LNCAP (cell line): ENCODE measurements around the gene TRPT1.

Experiments
- TF ChIP-seq, protein P1 (sequence below): fragments of 450-650 bp; IDR thresholded peaks from 2 replicates; pipeline ENCODE4 v1.5.1; 2017; ENCODE audit warnings: mild to moderate bottlenecking

The TRPT1 gene

DNA sequence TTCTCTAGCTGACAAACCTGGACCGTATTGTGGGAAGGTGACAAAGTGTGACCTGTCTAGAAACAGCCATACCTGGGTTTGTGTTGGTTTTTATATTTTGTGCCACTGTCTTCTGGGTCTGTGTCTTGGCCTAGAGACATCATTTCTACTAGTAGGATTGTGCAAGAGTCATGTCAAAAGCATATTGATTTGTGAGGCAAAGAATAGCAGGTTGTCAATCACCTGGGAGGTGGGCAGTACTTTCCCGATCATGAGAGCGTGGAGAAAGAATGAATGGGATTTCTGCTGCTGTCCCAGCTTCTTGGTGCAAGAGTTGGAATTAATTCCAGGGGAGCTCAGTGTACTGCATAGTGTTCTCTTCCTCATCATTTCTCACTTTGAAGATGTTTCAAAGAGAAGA is 24.4 kb downstream of the TRPT1 start:
- TF ChIP-seq, protein P1, sequence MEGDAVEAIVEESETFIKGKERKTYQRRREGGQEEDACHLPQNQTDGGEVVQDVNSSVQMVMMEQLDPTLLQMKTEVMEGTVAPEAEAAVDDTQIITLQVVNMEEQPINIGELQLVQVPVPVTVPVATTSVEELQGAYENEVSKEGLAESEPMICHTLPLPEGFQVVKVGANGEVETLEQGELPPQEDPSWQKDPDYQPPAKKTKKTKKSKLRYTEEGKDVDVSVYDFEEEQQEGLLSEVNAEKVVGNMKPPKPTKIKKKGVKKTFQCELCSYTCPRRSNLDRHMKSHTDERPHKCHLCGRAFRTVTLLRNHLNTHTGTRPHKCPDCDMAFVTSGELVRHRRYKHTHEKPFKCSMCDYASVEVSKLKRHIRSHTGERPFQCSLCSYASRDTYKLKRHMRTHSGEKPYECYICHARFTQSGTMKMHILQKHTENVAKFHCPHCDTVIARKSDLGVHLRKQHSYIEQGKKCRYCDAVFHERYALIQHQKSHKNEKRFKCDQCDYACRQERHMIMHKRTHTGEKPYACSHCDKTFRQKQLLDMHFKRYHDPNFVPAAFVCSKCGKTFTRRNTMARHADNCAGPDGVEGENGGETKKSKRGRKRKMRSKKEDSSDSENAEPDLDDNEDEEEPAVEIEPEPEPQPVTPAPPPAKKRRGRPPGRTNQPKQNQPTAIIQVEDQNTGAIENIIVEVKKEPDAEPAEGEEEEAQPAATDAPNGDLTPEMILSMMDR = no peak

DNA sequence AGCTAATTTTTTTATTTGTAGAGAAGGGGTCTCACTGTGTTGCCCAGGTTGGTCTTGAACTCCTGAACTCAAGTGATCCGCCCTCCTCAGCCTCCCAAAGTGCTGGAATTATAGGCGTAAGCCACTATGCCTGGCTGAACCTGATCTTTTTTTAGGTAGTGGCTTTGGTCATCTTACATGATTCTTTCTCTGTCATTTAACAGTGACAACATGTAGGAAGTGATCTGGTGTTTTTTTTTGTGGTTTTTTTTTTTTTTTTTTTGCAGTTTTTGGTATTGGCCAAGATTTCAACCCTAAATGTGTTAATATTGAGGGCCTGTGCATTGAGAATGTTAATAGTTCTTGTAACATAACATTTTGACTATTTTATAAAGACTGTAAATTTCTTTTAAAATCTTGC is 27.5 kb downstream of the TRPT1 start:
- TF ChIP-seq, protein P1 = no peak

DNA sequence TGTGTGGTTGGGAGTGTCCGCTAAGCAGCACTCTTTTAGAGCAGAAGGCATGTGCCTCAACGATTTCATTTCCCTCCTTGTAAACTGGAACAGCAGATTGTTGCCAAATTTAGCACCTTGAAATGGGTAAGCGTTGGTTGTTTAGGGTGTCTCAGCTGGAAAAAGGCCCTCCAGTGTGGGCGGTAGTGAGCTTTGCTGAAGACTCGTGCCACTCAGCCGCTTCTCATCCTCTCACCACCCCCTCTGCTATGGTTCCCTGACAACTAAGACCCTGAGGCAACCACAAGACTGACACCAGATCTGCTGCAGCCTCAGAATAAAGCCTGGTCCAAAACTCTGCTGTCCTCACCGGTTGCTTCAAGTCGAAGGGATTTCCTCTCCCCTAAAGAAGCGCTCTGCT is 29.4 kb downstream of the TRPT1 start:
- TF ChIP-seq, protein P1 = no peak

DNA sequence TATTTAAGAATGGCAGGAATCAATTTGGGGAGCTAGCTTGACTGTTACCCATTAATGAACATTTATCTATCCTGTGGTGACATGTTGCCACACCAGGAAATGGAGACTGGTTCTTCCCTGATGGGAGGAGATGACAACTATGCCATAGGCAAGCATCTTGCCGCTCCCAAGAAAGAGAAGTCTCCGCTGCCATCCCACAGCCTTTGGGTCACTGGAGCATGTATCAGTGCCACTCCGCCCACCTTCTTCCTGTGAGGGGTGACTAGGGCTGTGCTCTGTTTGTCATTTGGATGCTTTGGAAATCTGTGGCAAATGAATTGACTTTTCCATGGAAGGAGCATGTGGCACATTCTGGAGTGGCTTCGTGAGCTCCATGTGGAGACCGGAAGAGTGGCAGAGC is 33.6 kb downstream of the TRPT1 start:
- TF ChIP-seq, protein P1 = no peak

DNA sequence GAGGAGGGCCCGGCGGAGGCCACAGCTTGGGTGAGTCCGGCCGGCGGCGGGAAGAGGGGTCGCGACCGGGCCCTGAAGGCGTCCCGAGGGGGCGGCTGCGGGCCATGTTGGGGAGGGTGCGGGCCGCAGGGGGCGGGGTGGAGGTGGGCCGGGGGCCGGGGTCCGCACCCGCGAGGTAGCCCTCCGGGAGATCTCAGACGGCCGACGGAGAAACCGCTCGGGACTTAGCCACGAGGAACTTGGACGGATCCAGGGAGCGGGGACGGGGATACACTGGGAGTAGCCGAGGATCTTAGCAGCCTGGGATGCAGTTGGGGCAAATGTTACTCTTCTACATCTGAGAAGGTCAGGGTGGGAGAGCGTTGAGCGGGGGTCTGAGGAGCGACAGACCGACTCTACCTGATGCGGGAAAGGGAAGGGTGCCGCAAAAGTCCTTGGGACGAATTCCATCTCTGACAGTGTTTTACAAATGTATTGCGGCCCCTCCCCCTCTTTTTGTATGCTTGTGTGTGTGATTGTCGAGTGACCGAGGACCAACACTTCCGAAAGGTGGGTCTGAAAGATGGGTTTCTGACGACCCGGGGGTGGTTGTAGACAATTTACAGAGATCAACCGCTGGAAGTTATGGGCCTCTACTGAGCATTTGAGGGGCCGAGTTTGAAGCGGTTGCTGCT is 39.4 kb downstream of the TRPT1 start:
- TF ChIP-seq, protein P1 = no peak

DNA sequence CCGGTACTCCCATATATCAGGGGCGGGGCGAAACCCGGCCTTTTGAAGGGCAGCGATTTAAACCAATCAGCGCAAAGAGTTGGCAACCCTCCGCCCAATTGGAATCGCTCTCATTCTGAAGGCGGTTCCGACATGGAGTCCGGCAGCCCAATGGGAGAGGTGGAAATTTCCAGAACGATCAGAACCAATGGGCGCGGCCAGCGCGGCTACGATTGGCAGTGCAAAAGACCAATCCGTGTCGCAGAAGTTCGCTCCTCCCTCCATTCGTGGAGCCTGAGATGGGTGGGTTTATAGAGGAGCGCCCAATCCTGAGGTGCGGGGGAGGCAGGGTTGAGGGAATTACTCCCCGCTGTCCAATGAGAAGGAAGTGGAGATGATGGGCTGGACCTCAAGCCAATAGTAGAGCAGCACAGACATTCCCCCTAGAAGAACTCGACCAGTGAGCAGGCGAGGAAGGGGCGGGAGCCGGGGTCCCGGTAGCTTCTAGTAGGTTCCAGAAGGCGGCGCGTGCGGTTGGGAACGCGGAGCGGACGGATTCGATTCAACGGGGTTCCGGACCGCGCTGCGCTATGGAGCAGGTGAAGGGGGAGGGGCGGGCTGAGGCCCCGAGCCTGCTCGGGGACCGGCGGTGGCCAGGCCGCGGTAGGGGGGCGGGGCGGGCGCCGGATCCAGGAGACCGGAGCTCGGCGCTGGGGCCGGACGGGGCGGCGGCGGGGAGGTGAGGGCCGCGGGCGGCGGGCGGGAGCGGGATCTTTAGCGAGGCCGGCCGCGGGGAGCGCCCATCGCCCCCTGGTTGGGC is 40.1 kb downstream of the TRPT1 start, which contains the start of gene STIP1:
Gene STIP1 (plus strand): TSS at position 479 of the 799 bp plus-strand sequence. CDS start 91 bp downstream, at position 570.
- TF ChIP-seq, protein P1 = peak; percentile 28; the same call in 1 of the 2 replicates

DNA sequence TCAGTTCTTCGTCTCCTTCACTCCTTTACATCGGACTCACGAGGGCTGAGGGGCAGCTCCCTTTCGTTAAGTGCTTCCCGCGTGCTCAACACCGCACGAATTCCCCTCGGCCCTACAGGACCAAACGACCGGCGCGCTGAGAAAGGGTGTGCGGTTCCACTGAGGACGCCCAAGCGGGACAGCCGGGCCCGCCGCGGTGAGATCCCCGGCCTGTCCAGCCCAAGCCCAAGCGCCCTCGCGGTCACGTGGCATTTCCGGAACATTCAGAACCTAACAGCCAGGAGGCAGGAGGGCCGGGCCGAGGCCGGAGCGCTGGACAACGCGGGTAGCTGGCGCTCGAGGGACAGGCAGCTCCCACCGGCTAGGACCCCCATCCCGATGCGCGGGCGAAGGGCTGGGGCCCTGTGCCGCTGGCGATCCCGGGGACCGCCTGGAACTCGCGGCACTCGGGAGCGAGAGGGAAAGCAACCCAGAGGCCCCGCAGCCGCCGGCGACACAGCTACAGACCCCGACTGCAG is 40.8 kb downstream of the TRPT1 start:
- TF ChIP-seq, protein P1 = no peak
